ENCODE data around the gene SPATA20. TPM values are rescaled to one million over a fixed set of nuclear protein-coding genes. Genes with fewer than 3 reads are reported as not detected.

Gene SPATA20
- total and polyA plus RNA-seq, 2 of the 13 experiments (the other 11 are each of a cell fraction or from before 2014, with no cell fraction given): 36.1 to 64.8 TPM

DNA sequence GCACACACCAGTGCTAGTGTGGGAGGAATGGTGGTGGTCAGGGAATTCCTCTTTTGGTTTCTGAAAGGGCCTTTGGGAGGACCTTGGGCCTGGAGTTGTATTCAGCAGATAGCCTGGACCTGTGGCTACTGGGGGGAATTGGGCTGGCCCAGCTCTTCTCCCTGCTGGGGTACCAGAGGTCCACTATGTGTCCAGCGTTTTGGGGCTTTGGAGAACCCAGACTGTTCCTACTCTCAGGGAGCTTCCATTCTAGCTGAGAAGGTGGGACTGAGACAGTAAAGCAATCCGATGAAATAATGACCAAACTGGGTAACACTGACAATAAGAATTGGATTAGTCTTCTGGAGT, 12.0 kb upstream of the SPATA20 start:
- CTCF ChIA-PET (ENCODE audit: low intra/inter-chr PET ratio, low total read pairs): no interaction called here
- POLR2A ChIA-PET: no interaction called here
- BruUV-seq (replicated peaks): no TSS peak
- H3K4me2 ChIP-seq (ENCODE audit: low read depth, low read length): no peak overlapping the region
- DNase-seq (ENCODE audit: low spot score) (no peak), ATAC-seq (no peak), FAIRE-seq (no peak)
- H3K27me3 ChIP-seq (ENCODE audit: control insufficient read depth in 1 of 2, insufficient read depth in 2 of 2, low read length in 2 of 2): peaks cover 5 to 28% of the 10 kb centered on the region in 2 experiments; a peak in 4 of 5 replicates
- intact Hi-C loops (cut with micrococcal nuclease; ENCODE audit: unreplicated experiment) (no loop called here), in situ Hi-C loops (cut with HindIII; ENCODE audit: extremely low pct_ligation_motif_present, low pct_unique_long_range_greater_than_20kb) (no loop called here)
- peaks cover 77% of the 10 kb centered on the region for H3K4me1 ChIP-seq (ENCODE audit: insufficient read depth, low read length)
- no peaks in the 10 kb centered on the region for H3K9me3 ChIP-seq (ENCODE audit: low read length)
- H3K36me3 ChIP-seq (replicated peaks in 1 of 2; ENCODE audit: control insufficient read depth in 1 of 2, insufficient read depth in 2 of 2, low read length in 2 of 2): no peaks in the 10 kb centered on the region
- no peaks in the 10 kb centered on the region for H3K79me2 ChIP-seq (ENCODE audit: insufficient read depth, low read length)
- H3K27ac ChIP-seq (ENCODE audit: extremely low read length, insufficient read depth, low read length): no peak overlapping the region
- no peak overlapping the region for H3K9ac ChIP-seq (ENCODE audit: insufficient read depth, low read depth, low read length)
- 86% methylated on average over 2 of the region's 2 CpGs for whole genome bisulfite sequencing (ENCODE audit: low lambda C conversion rate)
- TF ChIP-seq, protein P1, sequence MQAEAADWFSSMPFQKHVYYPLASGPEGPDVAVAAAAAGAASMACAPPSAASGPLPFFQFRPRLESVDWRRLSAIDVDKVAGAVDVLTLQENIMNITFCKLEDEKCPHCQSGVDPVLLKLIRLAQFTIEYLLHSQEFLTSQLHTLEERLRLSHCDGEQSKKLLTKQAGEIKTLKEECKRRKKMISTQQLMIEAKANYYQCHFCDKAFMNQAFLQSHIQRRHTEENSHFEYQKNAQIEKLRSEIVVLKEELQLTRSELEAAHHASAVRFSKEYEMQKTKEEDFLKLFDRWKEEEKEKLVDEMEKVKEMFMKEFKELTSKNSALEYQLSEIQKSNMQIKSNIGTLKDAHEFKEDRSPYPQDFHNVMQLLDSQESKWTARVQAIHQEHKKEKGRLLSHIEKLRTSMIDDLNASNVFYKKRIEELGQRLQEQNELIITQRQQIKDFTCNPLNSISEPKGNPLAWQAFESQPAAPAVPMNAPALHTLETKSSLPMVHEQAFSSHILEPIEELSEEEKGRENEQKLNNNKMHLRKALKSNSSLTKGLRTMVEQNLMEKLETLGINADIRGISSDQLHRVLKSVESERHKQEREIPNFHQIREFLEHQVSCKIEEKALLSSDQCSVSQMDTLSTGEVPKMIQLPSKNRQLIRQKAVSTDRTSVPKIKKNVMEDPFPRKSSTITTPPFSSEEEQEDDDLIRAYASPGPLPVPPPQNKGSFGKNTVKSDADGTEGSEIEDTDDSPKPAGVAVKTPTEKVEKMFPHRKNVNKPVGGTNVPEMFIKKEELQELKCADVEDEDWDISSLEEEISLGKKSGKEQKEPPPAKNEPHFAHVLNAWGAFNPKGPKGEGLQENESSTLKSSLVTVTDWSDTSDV (CRISPR knock-in tag; IDR thresholded peaks at IDR 0.05): peak; percentile 51; the same call in 1 of the 2 replicates
- no peak for TF ChIP-seq ELF3 (CRISPR knock-in tag; IDR thresholded peaks at IDR 0.05)
- no peak overlapping the region for H2AFZ ChIP-seq (ENCODE audit: low read length)
- H4K20me1 ChIP-seq (ENCODE audit: insufficient read depth, low read length): no peaks in the 10 kb centered on the region
- H3K4me3 ChIP-seq (replicated peaks in 1 of 3; ENCODE audit: insufficient read depth in 1 of 3, low read depth in 2 of 3, low read length in 3 of 3): no peak overlapping the region

DNA sequence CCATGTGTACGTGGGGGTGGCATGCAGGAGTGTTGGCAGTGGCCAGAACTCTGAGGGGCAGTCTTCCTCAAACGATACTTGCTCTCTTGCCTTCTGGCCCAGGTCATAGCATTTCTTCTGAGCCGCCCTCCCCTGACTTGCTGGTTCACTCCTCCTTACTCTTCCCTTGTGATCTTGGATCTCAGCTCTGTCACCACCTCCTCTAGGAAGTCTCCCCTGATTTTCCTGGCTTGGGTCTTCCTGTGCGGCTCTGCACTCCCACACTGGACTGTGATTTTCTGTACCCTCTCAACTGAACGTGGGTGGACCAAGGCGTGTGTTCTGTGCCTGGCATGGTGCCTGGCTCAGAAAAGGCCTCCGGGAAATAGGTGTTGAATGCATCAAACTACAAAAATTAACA, 11.6 kb upstream of the SPATA20 start:
- H3K4me1 ChIP-seq (ENCODE audit: insufficient read depth, low read length): peaks cover 80% of the 10 kb centered on the region
- no peak overlapping the region for H3K27ac ChIP-seq (ENCODE audit: extremely low read length, insufficient read depth, low read length)
- no peak overlapping the region for H3K4me3 ChIP-seq (replicated peaks in 1 of 3; ENCODE audit: insufficient read depth in 1 of 3, low read depth in 2 of 3, low read length in 3 of 3)
- ATAC-seq: no peak
- in situ Hi-C loops (cut with HindIII; ENCODE audit: extremely low pct_ligation_motif_present, low pct_unique_long_range_greater_than_20kb) (no loop called here), intact Hi-C loops (cut with micrococcal nuclease; ENCODE audit: unreplicated experiment) (no loop called here)
- H4K20me1 ChIP-seq (ENCODE audit: insufficient read depth, low read length): no peaks in the 10 kb centered on the region
- BruUV-seq (replicated peaks): no TSS peak
- 95% methylated on average over 7 of the region's 7 CpGs for WGBS (ENCODE audit: low lambda C conversion rate)
- H3K27me3 ChIP-seq (ENCODE audit: control insufficient read depth in 1 of 2, insufficient read depth in 2 of 2, low read length in 2 of 2): peaks cover 5 to 27% of the 10 kb centered on the region in 2 experiments; a peak in 4 of 5 replicates
- no peak for FAIRE-seq
- POLR2A ChIA-PET: no interaction called here
- CTCF ChIA-PET (ENCODE audit: low intra/inter-chr PET ratio, low total read pairs): no interaction called here
- DNase-seq (ENCODE audit: low spot score): no peak
- no peaks in the 10 kb centered on the region for H3K36me3 ChIP-seq (replicated peaks in 1 of 2; ENCODE audit: control insufficient read depth in 1 of 2, insufficient read depth in 2 of 2, low read length in 2 of 2)
- no peak overlapping the region for H3K9ac ChIP-seq (ENCODE audit: insufficient read depth, low read depth, low read length)
- H2AFZ ChIP-seq (ENCODE audit: low read length): no peak overlapping the region
- H3K9me3 ChIP-seq (ENCODE audit: low read length): no peaks in the 10 kb centered on the region
- H3K79me2 ChIP-seq (ENCODE audit: insufficient read depth, low read length): no peaks in the 10 kb centered on the region
- no peak overlapping the region for H3K4me2 ChIP-seq (ENCODE audit: low read depth, low read length)
- no peak for TF ChIP-seq BRD4 (CRISPR knock-in tag; IDR thresholded peaks at IDR 0.05)
- no peak for TF ChIP-seq KLF13 (CRISPR knock-in tag; IDR thresholded peaks at IDR 0.05)
- TF ChIP-seq ZNF230 (CRISPR knock-in tag; IDR thresholded peaks at IDR 0.05): no peak
- TF ChIP-seq IKZF5 (CRISPR knock-in tag; IDR thresholded peaks at IDR 0.05): no peak
- no peak for TF ChIP-seq MXD4 (CRISPR knock-in tag; IDR thresholded peaks at IDR 0.05)
- TF ChIP-seq, protein P2, sequence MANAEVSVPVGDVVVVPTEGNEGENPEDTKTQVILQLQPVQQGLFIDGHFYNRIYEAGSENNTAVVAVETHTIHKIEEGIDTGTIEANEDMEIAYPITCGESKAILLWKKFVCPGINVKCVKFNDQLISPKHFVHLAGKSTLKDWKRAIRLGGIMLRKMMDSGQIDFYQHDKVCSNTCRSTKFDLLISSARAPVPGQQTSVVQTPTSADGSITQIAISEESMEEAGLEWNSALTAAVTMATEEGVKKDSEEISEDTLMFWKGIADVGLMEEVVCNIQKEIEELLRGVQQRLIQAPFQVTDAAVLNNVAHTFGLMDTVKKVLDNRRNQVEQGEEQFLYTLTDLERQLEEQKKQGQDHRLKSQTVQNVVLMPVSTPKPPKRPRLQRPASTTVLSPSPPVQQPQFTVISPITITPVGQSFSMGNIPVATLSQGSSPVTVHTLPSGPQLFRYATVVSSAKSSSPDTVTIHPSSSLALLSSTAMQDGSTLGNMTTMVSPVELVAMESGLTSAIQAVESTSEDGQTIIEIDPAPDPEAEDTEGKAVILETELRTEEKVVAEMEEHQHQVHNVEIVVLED (CRISPR knock-in tag; IDR thresholded peaks at IDR 0.05; ENCODE audit: borderline replicate concordance): no peak
- TF ChIP-seq STAT6 (CRISPR knock-in tag; IDR thresholded peaks at IDR 0.05; ENCODE audit: borderline replicate concordance): no peak
- TF ChIP-seq KLF15 (CRISPR knock-in tag; IDR thresholded peaks at IDR 0.05; ENCODE audit: borderline replicate concordance): no peak

Data from HepG2 (cell line).